Fibroblast of skin of scalp (primary cell): ENCODE data around the gene TEX11.
"Not testable (repeated sequence)": the region's sequence is repeated elsewhere in the genome, so short reads cannot be mapped to it uniquely, and the experiment has no call there.

Experiments used
- DNase-seq: peaks from one replicate; pipeline ENCODE4 v3.0.0-alpha.2; 2013

The TEX11 gene

DNA sequence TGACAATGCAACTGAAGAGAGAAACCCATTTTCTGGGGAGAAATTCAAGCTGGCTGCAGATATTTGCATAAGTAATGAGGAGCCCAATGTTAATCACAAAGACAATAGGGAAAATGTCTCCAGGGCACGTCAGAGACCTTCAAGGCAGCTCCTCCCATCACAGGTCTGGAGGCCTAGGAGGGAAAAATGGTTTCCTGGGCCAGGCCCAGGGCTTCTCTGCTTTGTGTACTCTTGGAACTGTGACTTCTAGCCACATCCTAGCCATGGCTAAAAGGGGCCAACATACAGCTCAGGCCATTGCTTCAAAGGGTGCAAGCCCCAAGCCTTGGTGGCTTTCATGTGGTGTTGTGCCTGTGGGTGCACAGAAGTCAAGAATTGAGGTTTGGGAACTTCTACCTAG, 321.4 kb downstream of the TEX11 start:
- not testable (repeated sequence) for DNase-seq

GRCh38 chrX:70577442-70577841, 331.1 kb downstream of the TEX11 start:
- DNase-seq, result no peak

DNA sequence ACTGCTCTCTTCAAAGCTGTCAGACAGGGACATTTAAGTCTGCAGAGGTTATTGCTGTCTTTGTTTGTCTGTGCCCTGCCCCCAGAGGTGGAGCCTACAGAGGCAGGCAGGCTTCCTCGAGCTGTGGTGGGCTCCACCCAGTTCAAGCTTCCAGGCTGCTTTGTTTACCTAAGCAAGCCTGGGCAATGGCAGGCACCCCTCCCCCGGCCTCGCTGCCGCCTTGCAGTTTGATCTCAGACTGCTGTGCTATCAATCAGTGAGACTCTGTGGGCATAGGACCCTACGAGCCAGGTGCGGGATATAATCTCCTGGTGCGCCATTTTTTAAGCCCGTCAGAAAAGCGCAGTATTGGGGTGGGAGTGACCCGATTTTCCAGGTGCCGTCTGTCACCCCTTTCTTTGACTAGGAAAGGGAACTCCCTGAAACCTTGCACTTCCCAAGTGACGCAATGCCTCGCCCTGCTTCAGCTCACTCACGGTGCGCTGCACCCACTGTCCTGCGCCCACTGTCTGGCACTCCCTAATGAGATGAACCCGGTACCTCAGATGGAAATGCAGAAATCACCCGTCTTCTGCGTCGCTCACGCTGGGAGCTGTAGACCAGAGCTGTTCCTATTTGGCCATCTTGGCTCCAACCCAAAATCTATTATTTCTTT, 338.5 kb downstream of the TEX11 start:
- not testable (repeated sequence) for DNase-seq

DNA sequence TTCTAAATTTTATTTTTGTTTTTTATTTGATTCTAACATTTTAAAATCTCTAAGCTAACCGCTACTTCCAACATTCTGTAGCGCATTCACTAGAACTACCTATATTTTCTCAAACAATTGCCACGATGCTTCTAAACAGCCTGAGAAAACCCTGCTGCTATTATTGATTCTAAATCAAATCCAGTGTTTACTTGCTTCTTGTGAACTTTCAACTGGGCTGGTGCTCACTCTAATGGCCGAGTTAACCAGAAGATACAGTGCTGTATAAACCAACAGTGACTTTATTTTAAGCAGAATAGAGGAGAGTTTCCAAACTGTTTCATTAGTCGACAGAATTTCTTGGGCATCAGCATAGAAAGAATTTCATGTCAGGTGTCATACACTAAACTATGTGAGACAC, 353.6 kb downstream of the TEX11 start:
- DNase-seq, result no peak

DNA sequence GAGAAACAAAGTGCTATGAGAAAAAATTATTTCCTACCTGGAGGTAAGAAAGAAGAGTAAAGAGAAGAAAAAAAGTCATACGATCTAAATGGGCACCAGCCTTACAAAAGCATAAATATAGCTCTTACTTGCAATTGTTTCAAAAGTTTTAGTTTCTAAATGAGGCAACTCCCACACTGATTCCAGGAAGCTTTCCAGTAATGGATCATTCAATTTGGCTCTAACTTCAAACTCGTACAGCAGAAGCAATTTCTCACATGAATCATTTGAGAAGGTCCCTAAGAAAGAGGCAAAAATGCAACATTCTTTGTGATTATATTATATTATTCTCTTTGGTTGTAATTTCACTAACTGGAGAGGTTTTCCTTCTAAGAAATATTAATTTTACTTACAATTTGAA, 354.0 kb downstream of the TEX11 start:
- DNase-seq, result peak; percentile 1

DNA sequence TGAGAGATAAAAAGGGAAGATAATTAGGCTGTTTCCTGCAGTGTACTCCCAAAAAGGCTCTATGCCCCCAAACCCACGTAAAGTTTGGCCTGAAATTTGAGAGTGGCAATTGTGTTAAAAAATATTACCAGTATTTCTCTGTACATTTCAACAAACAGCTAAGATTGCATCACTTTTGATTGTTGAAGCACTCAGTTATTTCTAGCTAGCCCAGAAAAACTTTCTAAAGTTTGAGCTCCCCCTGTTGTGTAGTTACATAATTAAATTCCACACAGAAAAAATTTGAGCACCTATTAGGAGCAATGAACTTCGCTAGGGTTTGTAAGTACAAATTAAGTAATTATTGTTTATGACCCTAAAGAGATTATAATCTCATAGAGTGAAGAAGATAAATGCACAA, 354.4 kb downstream of the TEX11 start:
- peak; percentile 54 for DNase-seq

GRCh38 chrX:70553516-70553915, 355.0 kb downstream of the TEX11 start:
- DNase-seq, result no peak

DNA sequence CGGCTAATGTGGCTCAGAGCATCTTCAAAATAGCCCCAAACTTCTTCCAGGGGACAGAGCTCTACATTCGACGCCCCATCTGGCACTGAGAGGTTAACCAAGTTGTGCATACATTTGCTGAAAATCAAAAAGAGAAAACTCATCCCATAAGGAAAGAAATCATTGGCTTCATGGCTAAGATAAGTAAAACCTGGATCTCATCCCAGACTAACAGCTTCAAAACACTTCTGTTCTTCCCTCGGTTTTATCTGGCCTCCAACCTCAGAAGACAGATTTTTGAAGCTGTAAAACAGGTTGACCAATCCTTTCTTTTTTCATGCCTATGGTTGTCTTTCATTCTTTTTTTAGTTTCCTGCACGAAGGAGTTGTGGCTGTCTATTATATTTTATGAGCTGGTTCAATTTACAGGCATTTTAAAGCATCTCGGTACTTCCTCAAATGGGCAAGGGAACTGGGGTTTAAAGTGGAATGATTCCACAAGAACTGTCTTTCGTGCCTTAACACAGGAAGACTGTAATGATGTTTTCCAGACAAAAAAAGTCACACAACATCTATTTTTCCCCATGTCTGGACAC, 356.3 kb downstream of the TEX11 start:
- no peak for DNase-seq

DNA sequence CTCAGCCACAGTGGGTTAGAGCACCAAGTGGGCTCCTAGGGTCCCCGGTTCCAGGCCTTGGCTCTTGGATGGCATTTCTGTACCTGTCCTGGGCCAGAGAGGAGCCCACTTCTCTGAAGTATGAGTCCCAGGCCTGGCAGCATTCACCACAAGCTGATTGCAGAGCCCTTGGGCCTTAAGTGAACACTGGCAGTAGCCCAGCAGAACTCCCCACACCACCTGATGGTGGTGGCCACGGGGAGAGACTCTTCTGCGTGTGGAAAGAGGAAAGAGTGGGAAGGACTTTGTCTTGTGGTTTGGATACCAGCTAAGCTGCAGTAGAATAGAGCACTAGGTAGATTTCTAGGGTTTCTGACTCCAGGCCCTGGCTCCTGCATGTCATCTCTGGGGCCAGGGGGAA, 359.1 kb downstream of the TEX11 start:
- DNase-seq, result no peak

DNA sequence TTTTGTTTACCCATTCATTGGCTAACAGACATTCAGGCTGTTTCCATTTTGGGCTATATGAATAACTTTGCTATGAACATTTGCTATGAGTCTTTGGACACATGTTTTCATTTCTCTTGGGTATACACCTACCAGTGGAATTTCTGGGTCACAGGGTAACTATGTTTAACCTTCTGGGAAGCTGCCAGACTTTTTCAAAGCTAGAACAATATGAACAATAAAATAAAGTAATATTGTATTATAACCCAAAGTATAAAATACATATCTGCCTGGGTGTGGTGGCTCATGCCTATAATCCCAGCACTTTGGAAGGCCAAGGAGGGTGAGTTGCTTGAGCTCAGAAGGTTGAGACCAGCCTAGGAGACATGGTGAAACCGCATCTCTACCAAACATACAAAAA, 373.3 kb downstream of the TEX11 start:
- DNase-seq, result no peak

DNA sequence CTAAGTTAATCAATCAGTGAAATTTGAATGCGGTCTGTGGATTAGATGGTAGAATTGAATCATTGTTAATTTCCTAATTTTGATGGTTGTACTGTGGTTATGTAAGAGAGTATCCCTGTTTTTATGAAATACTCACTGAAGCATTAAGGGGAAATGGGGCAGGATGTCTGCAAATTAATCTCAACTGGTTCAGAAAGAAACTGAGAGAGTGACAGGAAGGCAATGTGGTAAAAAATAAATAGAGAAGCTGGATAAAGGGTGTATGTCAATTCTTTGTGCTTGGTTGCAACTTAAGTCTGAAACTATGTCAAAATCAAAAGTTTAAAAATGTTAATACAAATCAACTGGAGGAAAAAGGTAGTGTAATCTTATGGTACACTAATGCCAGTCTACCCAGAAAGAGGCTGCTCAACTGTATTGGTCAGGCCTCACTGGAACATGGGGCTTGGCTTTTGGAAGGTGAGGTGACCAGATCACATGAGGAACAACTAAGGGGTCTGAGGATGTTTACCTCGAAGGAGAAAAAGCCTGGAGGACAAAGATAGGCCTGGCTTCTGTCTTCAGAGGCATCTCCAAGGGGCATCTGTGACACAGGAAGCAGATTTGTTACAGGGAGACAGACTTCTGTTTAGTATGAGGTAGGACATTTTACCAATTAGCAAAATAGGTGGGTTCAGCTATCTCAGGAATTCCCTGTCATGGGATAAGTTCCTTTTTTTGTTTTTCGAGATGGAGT, 380.7 kb downstream of the TEX11 start:
- no peak for DNase-seq

DNA sequence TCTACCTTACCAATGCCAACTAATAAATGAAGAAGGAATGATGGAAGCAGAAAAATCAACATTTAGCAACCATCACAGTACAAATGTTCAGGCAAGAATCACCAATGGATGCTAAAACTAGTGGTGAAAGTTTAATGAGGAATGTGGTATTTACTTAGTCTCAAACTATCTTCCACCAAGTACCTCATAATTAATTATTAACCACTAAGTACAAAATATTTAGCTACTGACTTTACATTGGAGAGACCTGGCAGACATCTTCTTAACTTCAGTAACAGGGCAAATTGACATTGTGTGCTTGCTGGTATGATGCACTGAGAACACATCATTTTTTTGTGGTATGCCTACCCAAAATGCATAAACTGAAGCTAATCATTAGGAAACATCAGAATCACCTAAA, 381.5 kb downstream of the TEX11 start:
- DNase-seq, result no peak

DNA sequence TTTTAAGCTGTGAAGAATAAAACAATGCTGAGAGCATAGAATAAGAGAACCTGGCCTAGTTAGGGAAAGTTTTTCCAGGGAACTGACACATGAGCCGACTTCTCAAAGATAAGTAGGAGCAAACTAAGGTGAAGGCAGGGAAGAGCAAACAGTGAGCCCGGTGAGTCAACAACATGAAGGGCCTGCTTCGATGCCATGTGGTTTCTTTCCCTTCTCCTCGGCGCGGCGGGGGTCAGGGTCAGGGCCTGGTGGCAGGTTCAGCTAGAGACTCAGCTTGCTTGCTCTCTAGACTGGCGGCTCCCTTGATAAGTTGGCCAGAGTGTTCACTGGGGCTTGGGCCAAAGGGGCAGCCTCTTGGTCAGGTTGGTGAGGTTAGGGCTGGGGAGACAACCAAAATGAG, 382.8 kb downstream of the TEX11 start:
- DNase-seq, result no peak

GRCh38 chrX:70515692-70516091, 392.8 kb downstream of the TEX11 start:
- DNase-seq, result not testable (repeated sequence)

GRCh38 chrX:70515270-70515669, 393.2 kb downstream of the TEX11 start:
- not testable (repeated sequence) for DNase-seq

DNA sequence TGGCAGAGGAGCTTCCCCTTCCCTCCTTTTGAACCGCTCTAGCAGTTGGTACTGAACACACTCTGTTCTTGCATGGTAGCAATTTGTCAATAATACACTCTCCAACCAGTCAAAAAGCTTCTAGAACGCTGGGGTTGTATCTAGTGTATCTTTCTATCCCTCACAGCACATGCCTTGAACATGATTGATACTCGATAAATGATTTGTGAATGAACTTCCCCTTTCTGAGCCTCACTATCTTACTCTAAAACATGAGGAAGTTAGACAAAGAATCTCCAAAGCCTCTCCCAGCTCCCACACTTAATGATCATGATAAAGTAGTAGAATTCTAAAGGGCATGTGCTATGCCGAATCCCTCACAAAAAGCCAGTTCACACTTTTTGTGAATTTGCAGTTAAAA, 399.4 kb downstream of the TEX11 start:
- DNase-seq, result no peak

GRCh38 chrX:70508296-70508911, 400.1 kb downstream of the TEX11 start:
- DNase-seq, result no peak

- DNase-seq, result no peak
Measured at GRCh38 chrX:70505451-70505841, 403.1 kb downstream of the TEX11 start.

DNA sequence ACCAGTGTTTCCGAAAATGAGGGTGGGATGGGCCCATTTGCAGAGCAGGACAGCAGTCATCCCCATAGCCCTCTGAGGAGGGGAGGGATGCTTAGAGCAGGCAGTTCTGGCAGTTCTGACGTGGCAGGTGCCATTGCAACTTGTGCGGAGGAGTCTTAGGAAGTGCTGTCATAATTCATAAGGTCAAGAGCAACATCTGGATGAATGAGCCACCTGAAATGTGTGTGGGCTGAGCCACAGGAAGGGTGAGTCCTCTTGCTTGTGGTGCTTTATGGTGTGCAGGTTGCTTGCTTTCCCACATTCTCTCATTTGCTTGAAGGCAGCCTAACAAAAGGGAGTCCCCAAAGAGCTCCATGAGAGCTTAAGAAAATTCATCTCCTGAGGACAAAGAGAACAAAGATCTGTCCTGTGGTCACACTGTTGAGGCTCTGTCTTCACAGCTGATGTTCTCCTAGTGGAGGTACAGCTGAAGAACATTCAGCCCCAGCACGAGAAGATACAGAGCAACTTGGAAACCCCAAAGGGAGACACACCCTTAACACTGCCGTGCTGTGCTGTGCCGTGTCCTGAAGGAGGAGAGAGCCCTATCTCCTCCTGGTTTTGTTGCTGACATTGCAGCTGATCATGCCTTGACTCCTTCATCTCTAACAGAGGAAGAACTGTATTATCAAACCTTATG, 403.6 kb downstream of the TEX11 start:
- DNase-seq, result no peak

DNA sequence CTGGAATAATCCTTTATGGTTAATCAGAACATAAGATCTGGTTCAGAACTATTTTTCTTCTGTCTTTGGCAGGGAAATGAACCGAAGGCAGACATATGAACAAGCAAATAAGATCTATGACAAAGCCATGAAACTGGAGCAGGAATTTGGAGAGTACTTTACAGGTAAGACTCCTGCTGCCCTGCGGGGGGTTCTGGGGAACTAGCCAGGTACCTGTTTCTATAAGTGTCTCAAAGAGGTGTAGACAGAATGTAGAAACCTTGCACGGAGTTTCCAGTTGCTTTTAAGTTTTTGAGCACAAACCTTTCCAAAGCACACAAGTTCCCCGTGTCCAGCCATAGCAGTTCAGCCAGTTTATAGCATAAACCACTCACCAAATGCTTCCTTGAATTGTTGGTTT, 407.7 kb downstream of the TEX11 start:
- no peak for DNase-seq

GRCh38 chrX:70498129-70498528, 410.4 kb downstream of the TEX11 start:
- DNase-seq, result no peak

- no peak for DNase-seq
Measured at GRCh38 chrX:70497026-70497425, 411.5 kb downstream of the TEX11 start.

DNA sequence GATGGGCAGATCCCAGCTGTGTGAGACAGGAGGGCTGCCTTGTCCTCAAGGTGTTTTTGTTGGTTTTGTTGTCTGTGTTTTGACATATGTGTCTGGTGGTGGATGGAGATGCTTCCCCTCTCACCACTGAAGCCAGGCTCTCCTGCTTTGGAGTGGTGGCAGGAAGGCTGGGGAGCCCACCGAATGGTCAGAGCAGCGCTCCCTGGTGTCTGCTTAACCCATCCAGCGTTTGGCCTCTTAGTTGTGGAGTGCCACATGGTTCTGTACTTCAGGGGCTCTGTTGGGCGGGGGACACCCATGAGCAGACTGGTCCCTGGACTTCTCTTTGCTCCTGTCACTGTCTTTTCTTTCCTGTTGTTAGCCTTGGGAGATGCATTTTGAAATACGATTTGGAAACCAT, 412.0 kb downstream of the TEX11 start:
- DNase-seq, result no peak
